Activated CD4-positive, CD25-positive, alpha-beta regulatory T cell (primary cell): ENCODE measurements around the gene RMI2.

Source experiments
- DNase-seq, 4 experiments: peaks; one replicate each; lab custom pipeline; 2025; lab: John Stamatoyannopoulos, UW

RMI2 gene

GRCh38 chr16:11399261-11399831 lies 54.1 kb downstream of the RMI2 start:
- no peak for DNase-seq

GRCh38 chr16:11400076-11400475 lies 54.8 kb downstream of the RMI2 start:
- no peak for DNase-seq
